ENCODE measurements around the gene GPR21. TPM values are rescaled to one million over a fixed set of nuclear protein-coding genes. Genes with fewer than 3 reads are reported as not detected.

The GPR21 gene
- total RNA-seq, 1 experiment from 2014 or later: 1.1 TPM

DNA sequence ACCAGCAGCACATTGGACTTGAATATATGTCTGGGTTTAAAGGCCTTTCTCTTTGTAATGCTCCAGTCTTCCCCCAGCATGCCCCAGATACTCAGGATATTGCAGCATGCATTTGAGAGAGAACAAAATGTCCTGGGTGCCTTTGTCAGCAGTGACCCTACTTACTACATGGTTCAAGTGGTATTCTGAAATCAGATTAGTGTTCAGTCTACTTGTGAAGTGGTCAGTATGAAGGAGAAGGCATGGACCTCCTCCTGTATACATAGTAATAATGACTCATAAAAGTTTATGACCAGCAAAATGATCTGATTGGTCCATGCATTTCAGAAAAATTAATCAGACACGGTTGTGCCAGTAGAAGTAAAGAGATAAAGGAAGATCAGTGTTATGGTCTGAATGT is 25.4 kb downstream of the GPR21 start:
- Histone ChIP-seq H3K9me2 (ENCODE audit: insufficient read depth) (no peaks in the 10 kb centered on the region), H3K4me2 (ENCODE audit: low read length) (no peak overlapping the region), H3K9ac (ENCODE audit: low read length) (no peak overlapping the region), H3K9me3 (ENCODE audit: control insufficient read depth in 1 of 2, insufficient read depth in 1 of 2, low read depth in 1 of 2, low read length in 2 of 2) (no peaks in the 10 kb centered on the region), H3K27ac (ENCODE audit: low read depth, low read length) (no peak overlapping the region), H3K79me2 (ENCODE audit: insufficient read depth, low read length) (no peaks in the 10 kb centered on the region), H3K4me1 (ENCODE audit: control insufficient read depth in 1 of 2, insufficient read depth in 2 of 2, low read length in 2 of 2) (no peaks in the 10 kb centered on the region), H3K4me3 (replicated peaks in 1 of 2; ENCODE audit: low read depth in 1 of 2, low read length in 2 of 2) (no peak overlapping the region), H3K36me3 (ENCODE audit: control insufficient read depth in 1 of 2, insufficient read depth in 2 of 2, low read length in 2 of 2) (peaks cover 0 to 4% of the 10 kb centered on the region in 2 experiments; a peak in 1 of 4 replicates), H2AFZ (ENCODE audit: low read depth, low read length, poor library complexity, severe bottlenecking) (no peak overlapping the region), H4K20me1 (ENCODE audit: insufficient read depth) (no peaks in the 10 kb centered on the region), H3K27me3 (ENCODE audit: insufficient read depth, low read length) (no peaks in the 10 kb centered on the region)
- no peak for TF ChIP-seq EZH2 (IDR thresholded peaks at IDR 0.05)
- TF ChIP-seq, protein P1, sequence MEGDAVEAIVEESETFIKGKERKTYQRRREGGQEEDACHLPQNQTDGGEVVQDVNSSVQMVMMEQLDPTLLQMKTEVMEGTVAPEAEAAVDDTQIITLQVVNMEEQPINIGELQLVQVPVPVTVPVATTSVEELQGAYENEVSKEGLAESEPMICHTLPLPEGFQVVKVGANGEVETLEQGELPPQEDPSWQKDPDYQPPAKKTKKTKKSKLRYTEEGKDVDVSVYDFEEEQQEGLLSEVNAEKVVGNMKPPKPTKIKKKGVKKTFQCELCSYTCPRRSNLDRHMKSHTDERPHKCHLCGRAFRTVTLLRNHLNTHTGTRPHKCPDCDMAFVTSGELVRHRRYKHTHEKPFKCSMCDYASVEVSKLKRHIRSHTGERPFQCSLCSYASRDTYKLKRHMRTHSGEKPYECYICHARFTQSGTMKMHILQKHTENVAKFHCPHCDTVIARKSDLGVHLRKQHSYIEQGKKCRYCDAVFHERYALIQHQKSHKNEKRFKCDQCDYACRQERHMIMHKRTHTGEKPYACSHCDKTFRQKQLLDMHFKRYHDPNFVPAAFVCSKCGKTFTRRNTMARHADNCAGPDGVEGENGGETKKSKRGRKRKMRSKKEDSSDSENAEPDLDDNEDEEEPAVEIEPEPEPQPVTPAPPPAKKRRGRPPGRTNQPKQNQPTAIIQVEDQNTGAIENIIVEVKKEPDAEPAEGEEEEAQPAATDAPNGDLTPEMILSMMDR (IDR thresholded peaks at IDR 0.05 in 2 of 3, conservative IDR thresholded peaks at IDR 0.05 in 1 of 3; ENCODE audit: borderline replicate concordance in 1 of 3, insufficient read depth in 1 of 3, low read depth in 2 of 3, low read length in 2 of 3): no peak
- TF ChIP-seq FOSL1 (IDR thresholded peaks at IDR 0.05; ENCODE audit: low read depth): no peak
- POLR2A ChIA-PET: no interaction called here
- intact Hi-C loops (cut with micrococcal nuclease): loop anchor here (5.0 kb wide), 1 partner anchor 52 kb away; no protein-coding TSS in a partner anchor
- RAD21 ChIA-PET (ENCODE audit: low non-redundant PET in 1 of 2, low total read pairs in 2 of 2, uncharacterized antibody in 2 of 2, unreplicated experiment in 2 of 2): no interaction called here
- DNase-seq (ENCODE audit: low read depth, low spot score): no peak
- no TSS peak for BruUV-seq (replicated peaks)
- ATAC-seq: no peak
- CTCF ChIA-PET: no interaction called here

DNA sequence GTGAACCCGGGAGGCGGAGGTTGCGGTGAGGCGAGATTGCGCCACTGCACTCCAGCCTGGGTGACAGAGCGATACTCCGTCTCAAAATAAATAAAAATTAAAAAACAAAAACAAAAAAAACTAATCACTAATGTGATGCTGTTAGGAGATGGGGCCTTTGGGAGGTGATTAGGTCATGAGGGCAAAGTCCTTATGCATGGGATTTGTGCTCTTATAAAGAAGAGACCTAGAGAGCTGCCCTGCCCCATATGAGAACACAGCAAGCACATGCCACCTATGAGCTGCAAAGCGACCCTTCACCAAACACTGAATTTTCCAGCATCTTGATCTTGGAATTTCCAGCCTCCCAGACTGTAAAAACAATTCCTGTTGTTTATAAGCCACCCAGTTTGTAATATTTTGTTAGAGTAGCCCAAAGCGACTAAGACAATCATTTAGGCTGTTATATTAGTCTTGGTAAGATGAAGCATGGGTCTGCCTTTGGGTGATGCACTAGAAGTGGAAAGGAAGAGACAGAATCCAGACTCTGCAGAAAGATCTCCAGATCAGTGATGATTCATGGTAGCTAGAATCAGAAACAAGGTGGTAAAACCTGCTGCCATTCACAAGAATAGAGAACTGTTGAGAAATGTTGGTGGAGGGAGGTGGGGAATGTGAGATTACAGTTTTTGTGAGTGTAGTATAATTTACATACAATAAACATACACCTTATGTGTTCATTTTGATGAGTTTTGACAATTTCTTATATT is 26.2 kb downstream of the GPR21 start:
- Histone ChIP-seq H3K4me2 (ENCODE audit: low read length) (no peak overlapping the region), H3K4me3 (replicated peaks in 1 of 2; ENCODE audit: low read depth in 1 of 2, low read length in 2 of 2) (no peak overlapping the region), H3K79me2 (ENCODE audit: insufficient read depth, low read length) (no peaks in the 10 kb centered on the region), H3K27me3 (ENCODE audit: insufficient read depth, low read length) (no peaks in the 10 kb centered on the region), H3K9me2 (ENCODE audit: insufficient read depth) (no peaks in the 10 kb centered on the region), H3K4me1 (ENCODE audit: control insufficient read depth in 1 of 2, insufficient read depth in 2 of 2, low read length in 2 of 2) (no peaks in the 10 kb centered on the region), H3K9me3 (ENCODE audit: control insufficient read depth in 1 of 2, insufficient read depth in 1 of 2, low read depth in 1 of 2, low read length in 2 of 2) (no peaks in the 10 kb centered on the region), H4K20me1 (ENCODE audit: insufficient read depth) (no peaks in the 10 kb centered on the region), H3K27ac (ENCODE audit: low read depth, low read length) (no peak overlapping the region), H3K9ac (ENCODE audit: low read length) (no peak overlapping the region), H2AFZ (ENCODE audit: low read depth, low read length, poor library complexity, severe bottlenecking) (no peak overlapping the region), H3K36me3 (ENCODE audit: control insufficient read depth in 1 of 2, insufficient read depth in 2 of 2, low read length in 2 of 2) (peaks cover 0 to 2% of the 10 kb centered on the region in 2 experiments; a peak in 1 of 4 replicates)
- BruUV-seq (replicated peaks): no TSS peak
- TF ChIP-seq POLR2A (IDR thresholded peaks at IDR 0.05; ENCODE audit: borderline replicate concordance, extremely low read depth, insufficient read depth, insufficient read length) (no peak), CBX3 (IDR thresholded peaks at IDR 0.05; ENCODE audit: low read depth) (no peak), EZH2 (IDR thresholded peaks at IDR 0.05) (no peak), ZFX (IDR thresholded peaks at IDR 0.05) (no peak), CEBPB (IDR thresholded peaks at IDR 0.05; ENCODE audit: low read depth) (no peak), JUND (IDR thresholded peaks at IDR 0.05) (no peak), POLR2AphosphoS5 (IDR thresholded peaks at IDR 0.05; ENCODE audit: low read depth, low read length) (no peak), EGR1 (IDR thresholded peaks at IDR 0.05; ENCODE audit: low read depth) (no peak), TCF7L2 (IDR thresholded peaks at IDR 0.05; ENCODE audit: borderline replicate concordance, extremely low read depth, insufficient read depth, insufficient read length) (no peak), ZNF274 (IDR thresholded peaks at IDR 0.05; ENCODE audit: low read depth, low read length) (no peak)
- TF ChIP-seq, protein P2, sequence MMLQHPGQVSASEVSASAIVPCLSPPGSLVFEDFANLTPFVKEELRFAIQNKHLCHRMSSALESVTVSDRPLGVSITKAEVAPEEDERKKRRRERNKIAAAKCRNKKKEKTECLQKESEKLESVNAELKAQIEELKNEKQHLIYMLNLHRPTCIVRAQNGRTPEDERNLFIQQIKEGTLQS (IDR thresholded peaks at IDR 0.05): no peak
- TF ChIP-seq, protein P3, sequence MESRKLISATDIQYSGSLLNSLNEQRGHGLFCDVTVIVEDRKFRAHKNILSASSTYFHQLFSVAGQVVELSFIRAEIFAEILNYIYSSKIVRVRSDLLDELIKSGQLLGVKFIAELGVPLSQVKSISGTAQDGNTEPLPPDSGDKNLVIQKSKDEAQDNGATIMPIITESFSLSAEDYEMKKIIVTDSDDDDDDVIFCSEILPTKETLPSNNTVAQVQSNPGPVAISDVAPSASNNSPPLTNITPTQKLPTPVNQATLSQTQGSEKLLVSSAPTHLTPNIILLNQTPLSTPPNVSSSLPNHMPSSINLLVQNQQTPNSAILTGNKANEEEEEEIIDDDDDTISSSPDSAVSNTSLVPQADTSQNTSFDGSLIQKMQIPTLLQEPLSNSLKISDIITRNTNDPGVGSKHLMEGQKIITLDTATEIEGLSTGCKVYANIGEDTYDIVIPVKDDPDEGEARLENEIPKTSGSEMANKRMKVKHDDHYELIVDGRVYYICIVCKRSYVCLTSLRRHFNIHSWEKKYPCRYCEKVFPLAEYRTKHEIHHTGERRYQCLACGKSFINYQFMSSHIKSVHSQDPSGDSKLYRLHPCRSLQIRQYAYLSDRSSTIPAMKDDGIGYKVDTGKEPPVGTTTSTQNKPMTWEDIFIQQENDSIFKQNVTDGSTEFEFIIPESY (IDR thresholded peaks at IDR 0.05; ENCODE audit: extremely low read depth, insufficient replicate concordance, low read length): no peak
- ATAC-seq: no peak
- intact Hi-C loops (cut with micrococcal nuclease): loop anchor here (5.0 kb wide), 1 partner anchor 52 kb away; no protein-coding TSS in a partner anchor
- DNase-seq (ENCODE audit: low read depth, low spot score): no peak
- ChIA-PET RAD21 (ENCODE audit: low non-redundant PET in 1 of 2, low total read pairs in 2 of 2, uncharacterized antibody in 2 of 2, unreplicated experiment in 2 of 2) (no interaction called here), POLR2A (no interaction called here), CTCF (no interaction called here)

Measured in HCT116 (cell line).